ENCODE results near the gene APBB2.

APBB2 gene

GRCh38 chr4:40874901-40875300 lies 339.4 kb downstream of the APBB2 start:
- no peak for DNase-seq (ENCODE audit: low read depth in 4 of 4, low spot score in 1 of 4)

- DNase-seq (ENCODE audit: low read depth in 4 of 4, low spot score in 1 of 4) = no peak
Observed at GRCh38 chr4:40874331-40874730, 340.0 kb downstream of the APBB2 start.

- DNase-seq (ENCODE audit: low read depth in 4 of 4, low spot score in 1 of 4) = no peak
Observed at GRCh38 chr4:40871695-40872250, 342.6 kb downstream of the APBB2 start.

GRCh38 chr4:40870150-40870549 lies 344.2 kb downstream of the APBB2 start:
- DNase-seq (ENCODE audit: low read depth in 4 of 4, low spot score in 1 of 4) = no peak

GRCh38 chr4:40865696-40866095 lies 348.6 kb downstream of the APBB2 start:
- DNase-seq (ENCODE audit: low read depth in 4 of 4, low spot score in 1 of 4) = no peak

GRCh38 chr4:40864531-40864930 lies 349.8 kb downstream of the APBB2 start:
- no peak for DNase-seq (ENCODE audit: low read depth in 4 of 4, low spot score in 1 of 4)

GRCh38 chr4:40858962-40859361 lies 355.4 kb downstream of the APBB2 start:
- no peak for DNase-seq (ENCODE audit: low read depth in 4 of 4, low spot score in 1 of 4)

- DNase-seq (ENCODE audit: low read depth in 4 of 4, low spot score in 1 of 4) = no peak
Observed at GRCh38 chr4:40857956-40858355, 356.4 kb downstream of the APBB2 start.

- DNase-seq (ENCODE audit: low read depth in 4 of 4, low spot score in 1 of 4) = peak in 3 of 4 experiments; percentile 24 to 57 (median 40)
Observed at GRCh38 chr4:40856840-40857362, 357.4 kb downstream of the APBB2 start.

- DNase-seq (ENCODE audit: low read depth in 4 of 4, low spot score in 1 of 4) = no peak
Observed at GRCh38 chr4:40856277-40856839, 358.0 kb downstream of the APBB2 start.

- DNase-seq (ENCODE audit: low read depth in 4 of 4, low spot score in 1 of 4) = no peak
Observed at GRCh38 chr4:40850496-40850895, 363.8 kb downstream of the APBB2 start.

- no peak for DNase-seq (ENCODE audit: low read depth in 4 of 4, low spot score in 1 of 4)
Observed at GRCh38 chr4:40848940-40849339, 365.4 kb downstream of the APBB2 start.

GRCh38 chr4:40848251-40848650 lies 366.1 kb downstream of the APBB2 start:
- DNase-seq (ENCODE audit: low read depth in 4 of 4, low spot score in 1 of 4) = no peak

- DNase-seq (ENCODE audit: low read depth in 4 of 4, low spot score in 1 of 4) = no peak
Observed at GRCh38 chr4:40846532-40846931, 367.8 kb downstream of the APBB2 start.

- no peak for DNase-seq (ENCODE audit: low read depth in 4 of 4, low spot score in 1 of 4)
Observed at GRCh38 chr4:40845154-40845835, 369.0 kb downstream of the APBB2 start.

- no peak for DNase-seq (ENCODE audit: low read depth in 4 of 4, low spot score in 1 of 4)
Observed at GRCh38 chr4:40844261-40844660, 370.1 kb downstream of the APBB2 start.

GRCh38 chr4:40843696-40844095 lies 370.6 kb downstream of the APBB2 start:
- DNase-seq (ENCODE audit: low read depth in 4 of 4, low spot score in 1 of 4) = no peak

- no peak for DNase-seq (ENCODE audit: low read depth in 4 of 4, low spot score in 1 of 4)
Observed at GRCh38 chr4:40842725-40843423, 371.5 kb downstream of the APBB2 start.

GRCh38 chr4:40842318-40842717 lies 372.0 kb downstream of the APBB2 start:
- DNase-seq (ENCODE audit: low read depth in 4 of 4, low spot score in 1 of 4) = no peak

- peak; percentile 57 to 82 (median 64) for DNase-seq (ENCODE audit: low read depth in 4 of 4, low spot score in 1 of 4)
Observed at GRCh38 chr4:40840985-40841571, 373.3 kb downstream of the APBB2 start.

GRCh38 chr4:40840255-40840984 lies 373.9 kb downstream of the APBB2 start:
- DNase-seq (ENCODE audit: low read depth in 4 of 4, low spot score in 1 of 4) = no peak
